HL-60 (cell line): Measurements from ENCODE around the gene LMBRD2.
"Not testable (repeated sequence)": the region's sequence is repeated elsewhere in the genome, so short reads cannot be mapped to it uniquely, and the experiment has no call there.

Source experiments
- DNase-seq, 2 experiments: peaks; one replicate each; pipeline ENCODE4 v3.0.0-alpha.2; 2010 to 2020; ENCODE audit warnings: low read depth in 1 of 2, low spot score in 1 of 2
- H3K27ac ChIP-seq: fragments of 250-450 bp; sonication (Bioruptor Pico); replicated peaks from 2 replicates; pipeline ENCODE4 v1.5.1; 2020; ENCODE audit warnings: mild to moderate bottlenecking, moderate library complexity
- H3K27me3 ChIP-seq: fragments of 250-450 bp; sonication (Bioruptor Pico); 2 replicates; pipeline ENCODE4 v1.5.1; 2021; ENCODE audit warnings: mild to moderate bottlenecking, moderate library complexity; ENCODE audit not compliant: insufficient read depth, poor library complexity, severe bottlenecking
- H3K4me3 ChIP-seq: replicated peaks from 2 replicates; pipeline ENCODE4 v1.5.1; 2011; ENCODE audit warnings: mild to moderate bottlenecking, control low read depth, low read length; ENCODE audit not compliant: insufficient read depth
- CTCF ChIP-seq: IDR thresholded peaks from one replicate; pipeline ENCODE4 v1.5.1; 2011; ENCODE audit warnings: low read length, control low read depth, inconsistent platforms; ENCODE audit not compliant: insufficient read depth
- GABPA ChIP-seq: IDR thresholded peaks from 2 replicates; pipeline ENCODE4 v1.6.1; 2012; ENCODE audit warnings: low read depth
- POLR2AphosphoS5 ChIP-seq: IDR thresholded peaks from 2 replicates; pipeline ENCODE4 v1.6.1; 2012; ENCODE audit warnings: low read depth
- REST ChIP-seq: IDR thresholded peaks from 2 replicates; pipeline ENCODE4 v1.6.1; 2012; ENCODE audit warnings: low read depth; ENCODE audit not compliant: insufficient replicate concordance
- SPI1 ChIP-seq: IDR thresholded peaks from 2 replicates; pipeline ENCODE4 v1.6.1; 2012; ENCODE audit warnings: low read depth, mild to moderate bottlenecking, borderline replicate concordance

LMBRD2 gene

GRCh38 chr5:36138900-36139683 lies 12.6 kb downstream of the LMBRD2 start:
- no peak overlapping the region for H3K27ac ChIP-seq
- H3K4me3 ChIP-seq, result no peak overlapping the region
- no peak for DNase-seq
- H3K27me3 ChIP-seq, result no peaks in the 10 kb centered on the region
- TF ChIP-seq GABPA (no peak), CTCF (no peak), SPI1 (no peak), POLR2AphosphoS5 (no peak), REST (no peak)

GRCh38 chr5:36136581-36136980 lies 15.1 kb downstream of the LMBRD2 start:
- Histone ChIP-seq H3K4me3 (no peak overlapping the region), H3K27me3 (no peaks in the 10 kb centered on the region), H3K27ac (no peak overlapping the region)
- TF ChIP-seq SPI1 (no peak), POLR2AphosphoS5 (no peak), GABPA (no peak), REST (no peak), CTCF (no peak)
- DNase-seq, result no peak

- DNase-seq, result no peak
- Histone ChIP-seq H3K4me3 (no peak overlapping the region), H3K27me3 (no peaks in the 10 kb centered on the region), H3K27ac (no peak overlapping the region)
- TF ChIP-seq POLR2AphosphoS5 (no peak), SPI1 (no peak), REST (no peak), CTCF (no peak), GABPA (no peak)
Observed at GRCh38 chr5:36135988-36136387, 15.7 kb downstream of the LMBRD2 start.

GRCh38 chr5:36133009-36133408 lies 18.7 kb downstream of the LMBRD2 start:
- H3K4me3 ChIP-seq, DNase-seq, H3K27me3 ChIP-seq, H3K27ac ChIP-seq: not testable (repeated sequence)

GRCh38 chr5:36129666-36130065 lies 22.0 kb downstream of the LMBRD2 start:
- H3K4me3 ChIP-seq, H3K27ac ChIP-seq, H3K27me3 ChIP-seq, DNase-seq: not testable (repeated sequence)
